ENCODE data around the gene ABTB2. TPM values are rescaled to one million over a fixed set of nuclear protein-coding genes. Genes with fewer than 3 reads are reported as not detected.
"Not testable (repeated sequence)": the region's sequence is repeated elsewhere in the genome, so short reads cannot be mapped to it uniquely, and the experiment has no call there.

ABTB2 gene
- total and polyA plus RNA-seq, 7 donors = 4.5 to 24.7 (median 18.5) TPM

GRCh38 chr11:34219941-34220370 lies 137.9 kb downstream of the ABTB2 start:
- no peaks in the 10 kb centered on the region for H3K36me3 ChIP-seq (ENCODE audit: insufficient read depth in 1 of 2, low read depth in 1 of 2)
- H3K27ac ChIP-seq = peak overlapping the region; percentile 12
- 16 to 33% (median 29%) methylated on average over 5 of the region's 5 CpGs for WGBS, 3 donors
- peak; percentile 33 to 64 for DNase-seq
- H3K9me3 ChIP-seq = no peaks in the 10 kb centered on the region
- ATAC-seq = peak; percentile 35 to 83 (median 70)
- peaks cover 21% of the 10 kb centered on the region for H3K4me1 ChIP-seq
- TF ChIP-seq, protein P1, sequence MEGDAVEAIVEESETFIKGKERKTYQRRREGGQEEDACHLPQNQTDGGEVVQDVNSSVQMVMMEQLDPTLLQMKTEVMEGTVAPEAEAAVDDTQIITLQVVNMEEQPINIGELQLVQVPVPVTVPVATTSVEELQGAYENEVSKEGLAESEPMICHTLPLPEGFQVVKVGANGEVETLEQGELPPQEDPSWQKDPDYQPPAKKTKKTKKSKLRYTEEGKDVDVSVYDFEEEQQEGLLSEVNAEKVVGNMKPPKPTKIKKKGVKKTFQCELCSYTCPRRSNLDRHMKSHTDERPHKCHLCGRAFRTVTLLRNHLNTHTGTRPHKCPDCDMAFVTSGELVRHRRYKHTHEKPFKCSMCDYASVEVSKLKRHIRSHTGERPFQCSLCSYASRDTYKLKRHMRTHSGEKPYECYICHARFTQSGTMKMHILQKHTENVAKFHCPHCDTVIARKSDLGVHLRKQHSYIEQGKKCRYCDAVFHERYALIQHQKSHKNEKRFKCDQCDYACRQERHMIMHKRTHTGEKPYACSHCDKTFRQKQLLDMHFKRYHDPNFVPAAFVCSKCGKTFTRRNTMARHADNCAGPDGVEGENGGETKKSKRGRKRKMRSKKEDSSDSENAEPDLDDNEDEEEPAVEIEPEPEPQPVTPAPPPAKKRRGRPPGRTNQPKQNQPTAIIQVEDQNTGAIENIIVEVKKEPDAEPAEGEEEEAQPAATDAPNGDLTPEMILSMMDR (IDR thresholded peaks at IDR 0.05) = no peak
- H3K4me3 ChIP-seq = no peak overlapping the region
- H3K27me3 ChIP-seq (ENCODE audit: insufficient read depth in 3 of 3, low read length in 2 of 3) = no peaks in the 10 kb centered on the region
- intact Hi-C loops (cut with DNase I) = no loop called here

GRCh38 chr11:34219279-34219678 lies 138.5 kb downstream of the ABTB2 start:
- TF ChIP-seq, protein P1 (IDR thresholded peaks at IDR 0.05) = no peak
- intact Hi-C loops (cut with DNase I) = no loop called here
- H3K9me3 ChIP-seq = no peaks in the 10 kb centered on the region
- no peak overlapping the region for H3K27ac ChIP-seq
- H3K27me3 ChIP-seq (ENCODE audit: insufficient read depth in 3 of 3, low read length in 2 of 3) = no peaks in the 10 kb centered on the region
- H3K4me3 ChIP-seq = no peak overlapping the region
- H3K4me1 ChIP-seq = peaks cover 21% of the 10 kb centered on the region
- no peaks in the 10 kb centered on the region for H3K36me3 ChIP-seq (ENCODE audit: insufficient read depth in 1 of 2, low read depth in 1 of 2)
- DNase-seq (no peak), ATAC-seq (no peak)
- 96 to 100% (median 100%) methylated on average over 1 of the region's 1 CpG for WGBS, 3 donors

- H3K27me3 ChIP-seq (ENCODE audit: insufficient read depth in 3 of 3, low read length in 2 of 3); H3K27ac ChIP-seq; H3K9me3 ChIP-seq; DNase-seq; H3K4me3 ChIP-seq; H3K36me3 ChIP-seq (ENCODE audit: insufficient read depth in 1 of 2, low read depth in 1 of 2); ATAC-seq; intact Hi-C loops (cut with DNase I): not testable (repeated sequence)
- H3K4me1 ChIP-seq = peaks cover 21% of the 10 kb centered on the region
- WGBS, 3 donors = 99 to 100% (median 100%) methylated on average over 2 of the region's 2 CpGs
Observed at GRCh38 chr11:34218756-34219155, 139.1 kb downstream of the ABTB2 start.

DNA sequence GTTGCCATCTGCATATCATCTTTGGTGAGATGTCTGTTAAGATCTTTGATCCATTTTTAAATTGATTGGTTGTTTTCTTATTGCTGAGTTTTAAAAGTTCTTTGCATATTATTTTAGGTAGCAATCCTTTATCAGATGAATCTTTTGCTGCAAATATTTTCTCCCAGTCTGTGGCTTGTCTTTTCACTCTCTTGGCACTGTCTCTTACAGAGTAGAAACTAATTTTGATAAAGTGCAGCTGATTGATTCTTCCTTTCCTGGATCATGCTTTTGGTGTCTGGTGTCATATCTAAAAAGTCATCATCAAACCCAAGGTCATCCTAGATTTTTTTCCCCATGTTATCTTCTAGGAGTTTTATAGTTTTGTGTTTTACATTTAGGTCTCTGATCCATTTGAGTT lies 139.7 kb downstream of the ABTB2 start:
- TF ChIP-seq, protein P1 (IDR thresholded peaks at IDR 0.05) = no peak
- peaks cover 17% of the 10 kb centered on the region for H3K4me1 ChIP-seq
- H3K36me3 ChIP-seq (ENCODE audit: insufficient read depth in 1 of 2, low read depth in 1 of 2) = no peaks in the 10 kb centered on the region
- no peak overlapping the region for H3K27ac ChIP-seq
- H3K4me3 ChIP-seq = no peak overlapping the region
- no peaks in the 10 kb centered on the region for H3K27me3 ChIP-seq (ENCODE audit: insufficient read depth in 3 of 3, low read length in 2 of 3)
- ATAC-seq (no peak), DNase-seq (no peak)
- intact Hi-C loops (cut with DNase I) = no loop called here
- no peaks in the 10 kb centered on the region for H3K9me3 ChIP-seq

- H3K9me3 ChIP-seq = no peaks in the 10 kb centered on the region
- 73 to 82% (median 76%) methylated on average over 6 of the region's 6 CpGs for WGBS, 3 donors
- H3K4me3 ChIP-seq = no peak overlapping the region
- TF ChIP-seq, protein P1 (IDR thresholded peaks at IDR 0.05) = no peak
- no peaks in the 10 kb centered on the region for H3K27me3 ChIP-seq (ENCODE audit: insufficient read depth in 3 of 3, low read length in 2 of 3)
- no peaks in the 10 kb centered on the region for H3K36me3 ChIP-seq (ENCODE audit: insufficient read depth in 1 of 2, low read depth in 1 of 2)
- DNase-seq (no peak), ATAC-seq (no peak)
- H3K4me1 ChIP-seq = peaks cover 13% of the 10 kb centered on the region
- H3K27ac ChIP-seq = no peak overlapping the region
- intact Hi-C loops (cut with DNase I) = no loop called here
Observed at GRCh38 chr11:34216706-34217105, 141.1 kb downstream of the ABTB2 start.

All from psoas muscle (tissue), 8 donors.